ENCODE results near the gene FBRSL1. TPM values are rescaled to one million over a fixed set of nuclear protein-coding genes. Genes with fewer than 3 reads are reported as not detected.

Gene FBRSL1
- total and polyA plus RNA-seq, 8 donors = 31.1 to 62.5 (median 44.2) TPM

GRCh38 chr12:132517740-132518100, 27.8 kb downstream of the FBRSL1 start:
- no peaks in the 10 kb centered on the region for H3K9me3 ChIP-seq
- no peak for TF ChIP-seq CTCF (IDR thresholded peaks at IDR 0.05)
- FAIRE-seq = no peak
- peak overlapping the region; percentile 82 to 88 (median 84) for H3K27ac ChIP-seq
- DNase-seq = peak in 2 of 6 donors; percentile 44 to 55
- ATAC-seq = peak in 3 of 4 donors; percentile 1 to 4 (median 4)
- intact Hi-C loops (cut with DNase I) = no loop called here
- peaks cover 42 to 43% (median 42%) of the 10 kb centered on the region in 3 donors for H3K4me1 ChIP-seq
- 35 to 45% methylated on average over 10 of the region's 10 CpGs for WGBS, 2 donors
- no peaks in the 10 kb centered on the region for H3K27me3 ChIP-seq
- no peak overlapping the region for H3K4me3 ChIP-seq
- no peaks in the 10 kb centered on the region for H3K36me3 ChIP-seq

GRCh38 chr12:132518354-132518992, 28.5 kb downstream of the FBRSL1 start:
- no peak for ATAC-seq
- no peak for FAIRE-seq
- DNase-seq = no peak
- WGBS, 2 donors = 95 to 97% methylated on average over 7 of the region's 7 CpGs
- Histone ChIP-seq H3K9me3 (no peaks in the 10 kb centered on the region), H3K4me3 (no peak overlapping the region), H3K36me3 (no peaks in the 10 kb centered on the region), H3K4me1 (peaks cover 35 to 40% (median 39%) of the 10 kb centered on the region in 3 donors), H3K27me3 (no peaks in the 10 kb centered on the region), H3K27ac (no peak overlapping the region)
- intact Hi-C loops (cut with DNase I) = no loop called here
- no peak for TF ChIP-seq CTCF (IDR thresholded peaks at IDR 0.05)

GRCh38 chr12:132520421-132521199, 30.7 kb downstream of the FBRSL1 start:
- FAIRE-seq = no peak
- no peak for DNase-seq
- H3K27ac ChIP-seq = no peak overlapping the region
- H3K36me3 ChIP-seq = no peaks in the 10 kb centered on the region
- intact Hi-C loops (cut with DNase I) = loop anchor here in 1 of 3 donors (5.0 kb wide), 1 partner anchor 103 kb away; no protein-coding TSS in a partner anchor
- WGBS, 2 donors = 77 to 90% methylated on average over 17 of the region's 17 CpGs
- peaks cover 15 to 20% (median 19%) of the 10 kb centered on the region in 3 donors for H3K4me1 ChIP-seq
- H3K27me3 ChIP-seq = no peaks in the 10 kb centered on the region
- TF ChIP-seq CTCF (IDR thresholded peaks at IDR 0.05) = no peak
- no peak overlapping the region for H3K4me3 ChIP-seq
- no peak for ATAC-seq
- no peaks in the 10 kb centered on the region for H3K9me3 ChIP-seq

GRCh38 chr12:132521200-132521580, 31.2 kb downstream of the FBRSL1 start:
- no peak overlapping the region for H3K27ac ChIP-seq
- ATAC-seq (no peak), DNase-seq (no peak), FAIRE-seq (no peak)
- H3K4me3 ChIP-seq = no peak overlapping the region
- H3K36me3 ChIP-seq = no peaks in the 10 kb centered on the region
- no peaks in the 10 kb centered on the region for H3K27me3 ChIP-seq
- no peaks in the 10 kb centered on the region for H3K9me3 ChIP-seq
- H3K4me1 ChIP-seq = peaks cover 15 to 19% (median 18%) of the 10 kb centered on the region in 3 donors
- TF ChIP-seq CTCF (IDR thresholded peaks at IDR 0.05) = no peak
- 91 to 92% methylated on average over 14 to 15 of the region's 15 CpGs for WGBS, 2 donors
- intact Hi-C loops (cut with DNase I) = loop anchor here in 1 of 3 donors (5.0 kb wide), 1 partner anchor 104 kb away; no protein-coding TSS in a partner anchor

Measured in pancreas (tissue), 10 donors.